Calu3 (cell line): Measurements from ENCODE around the gene ACAD8. TPM values are rescaled to one million over a fixed set of nuclear protein-coding genes. Genes with fewer than 3 reads are reported as not detected.
"Not testable (repeated sequence)": the region's sequence is repeated elsewhere in the genome, so short reads cannot be mapped to it uniquely, and the experiment has no call there.

Experiments
- BruUV-seq: library from RNA; stranded (reverse); fragments of 400-500 nt; replicated peaks from 2 replicates; lab custom pipeline; 2021; lab: Mats Ljungman, UMichigan
- CTCF ChIA-PET: fragments of 300-600 bp; sonication (Branson Sonifier 250); formaldehyde crosslinking; loops from one replicate; lab custom pipeline; 2022; ENCODE audit warnings: antibody characterized with exemption; lab: Charles Lee
- DNase-seq: peaks from one replicate; pipeline ENCODE4 v3.0.0; 2022
- H3K27ac Mint-ChIP-seq: one replicate; pipeline ENCODE4 v1.8.0; 2022; ENCODE audit warnings: mixed read lengths; ENCODE audit not compliant: unreplicated experiment
- H3K27me3 Mint-ChIP-seq: one replicate; pipeline ENCODE4 v1.8.0; 2022; ENCODE audit warnings: mixed read lengths; ENCODE audit not compliant: unreplicated experiment
- H3K36me3 Mint-ChIP-seq: one replicate; pipeline ENCODE4 v1.8.0; 2022; ENCODE audit warnings: mild to moderate bottlenecking, moderate library complexity, mixed read lengths; ENCODE audit not compliant: insufficient read depth, unreplicated experiment
- H3K4me1 Mint-ChIP-seq: one replicate; pipeline ENCODE4 v1.8.0; 2022; ENCODE audit warnings: mild to moderate bottlenecking, low read depth, mixed read lengths; ENCODE audit not compliant: unreplicated experiment
- H3K4me3 Mint-ChIP-seq: one replicate; pipeline ENCODE4 v1.8.0; 2022; ENCODE audit warnings: mild to moderate bottlenecking, low read depth, moderate library complexity, mixed read lengths; ENCODE audit not compliant: unreplicated experiment
- H3K9me3 Mint-ChIP-seq: one replicate; pipeline ENCODE4 v1.8.0; 2022; ENCODE audit warnings: low read depth, mixed read lengths; ENCODE audit not compliant: unreplicated experiment
- CTCF ChIP-seq: fragments of 200-600 bp; IDR thresholded peaks from one replicate; pipeline ENCODE4 v1.8.0; 2022; ENCODE audit warnings: antibody characterized with exemption; ENCODE audit not compliant: unreplicated experiment
- intact Hi-C: fragments of 100-400 bp; cut with micrococcal nuclease; formaldehyde crosslinking; loops from one replicate; pipeline ENCODE4 v1.10.0; 2022; ENCODE audit not compliant: unreplicated experiment
- total RNA-seq: library from RNA; stranded (reverse); gene quantifications from 2 replicates; pipeline ENCODE4 v1.2.3, GENCODE V29; 2022

ACAD8 gene
- total RNA-seq, 1 experiment from 2014 or later, result 21.0 TPM

DNA sequence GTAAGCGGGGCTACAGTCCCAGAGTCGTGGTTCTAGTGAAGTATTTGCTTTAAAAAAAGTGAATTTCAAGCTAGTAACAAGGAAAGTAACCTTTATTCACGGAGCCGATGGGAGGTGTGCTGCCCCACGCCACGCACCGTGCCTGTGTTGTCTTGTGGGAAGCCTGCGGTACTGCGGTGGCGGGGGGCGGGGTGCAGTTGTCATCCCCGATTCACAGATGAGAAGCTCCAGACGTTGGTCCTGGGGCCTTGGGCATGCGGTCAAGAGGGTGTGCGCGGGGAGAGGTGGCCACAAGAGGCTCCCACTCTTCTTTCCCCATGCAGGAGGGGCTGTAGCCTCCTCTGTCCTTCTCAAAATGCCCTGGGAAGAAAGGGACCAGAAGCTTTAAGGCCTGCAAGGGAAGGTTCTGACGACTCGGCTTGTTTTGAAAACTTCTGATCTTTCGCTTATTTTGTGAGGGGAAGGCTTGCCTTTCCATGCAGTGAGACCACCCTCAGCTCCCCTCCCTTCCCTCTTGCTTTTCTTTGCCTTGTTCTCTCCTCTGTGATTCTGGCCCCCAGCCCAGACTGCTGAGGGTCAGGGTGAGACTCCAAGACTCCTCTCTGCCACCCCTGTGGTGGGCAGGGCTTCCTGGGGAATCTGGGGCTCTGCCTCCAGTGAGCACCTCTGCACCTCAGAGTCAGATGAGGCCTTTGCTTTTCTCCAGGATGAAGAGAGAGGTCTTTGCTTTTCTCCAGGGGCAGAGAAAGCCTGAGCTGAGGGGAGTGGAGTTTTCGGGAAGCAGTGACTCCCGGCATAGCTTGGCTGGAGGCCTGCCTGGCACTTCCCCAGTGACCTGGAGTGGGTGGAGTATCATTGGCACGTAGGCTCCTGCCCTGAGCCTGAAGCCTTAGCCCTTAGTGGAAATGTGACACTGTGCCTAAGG, 29.0 kb downstream of the ACAD8 start:
- Mint-ChIP-seq H3K36me3 (no peaks in the 10 kb centered on the region), H3K4me3 (no peak overlapping the region), H3K27me3 (peaks cover 41% of the 10 kb centered on the region), H3K27ac (no peak overlapping the region), H3K9me3 (no peaks in the 10 kb centered on the region), H3K4me1 (no peaks in the 10 kb centered on the region)
- BruUV-seq, result no TSS peak
- no peak for DNase-seq
- intact Hi-C loops, result no loop called here
- CTCF ChIA-PET, result no interaction called here
- no peak for TF ChIP-seq CTCF

DNA sequence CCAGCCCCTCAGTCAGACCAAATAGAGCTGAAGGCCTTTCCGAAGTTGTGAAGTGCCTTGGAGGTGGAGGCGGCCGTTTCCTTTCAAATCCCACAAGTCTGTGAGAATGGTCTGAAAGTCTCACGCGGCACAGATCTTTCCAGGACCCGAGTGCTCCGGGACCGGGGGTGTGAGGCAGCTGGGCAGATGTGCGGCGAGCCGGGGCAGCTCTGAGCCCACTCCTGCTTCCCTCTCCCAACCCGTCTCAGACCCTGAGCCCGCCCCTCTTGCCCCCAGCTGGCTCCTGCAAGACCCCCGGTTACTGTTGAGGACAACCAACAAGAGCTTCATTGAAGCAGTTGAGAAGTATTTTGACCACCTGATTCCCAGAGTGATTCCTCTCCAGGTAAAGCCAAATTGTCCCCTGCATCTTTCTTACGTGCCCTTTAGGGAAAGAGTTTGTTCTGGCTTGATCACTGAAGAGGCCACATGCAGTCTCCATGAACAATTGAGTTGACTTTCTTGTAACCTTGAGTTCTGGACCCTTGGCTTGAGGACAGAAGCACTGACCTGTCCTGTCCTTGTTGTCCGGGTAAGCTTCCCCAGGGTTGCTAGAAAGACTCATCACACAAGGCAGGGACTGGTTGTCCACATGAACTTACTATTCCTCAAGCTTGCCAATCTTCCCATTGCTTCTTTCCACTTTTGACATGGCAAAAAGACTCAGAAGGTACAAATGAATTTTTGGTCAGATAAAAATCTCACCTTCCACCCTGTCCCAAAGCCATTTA, 30.3 kb downstream of the ACAD8 start:
- H3K9me3 Mint-ChIP-seq, result no peaks in the 10 kb centered on the region
- no peaks in the 10 kb centered on the region for H3K36me3 Mint-ChIP-seq
- no peak overlapping the region for H3K4me3 Mint-ChIP-seq
- TF ChIP-seq CTCF, result no peak
- no peaks in the 10 kb centered on the region for H3K4me1 Mint-ChIP-seq
- intact Hi-C loops, result no loop called here
- no peak for DNase-seq
- CTCF ChIA-PET, result no interaction called here
- BruUV-seq, result no TSS peak
- no peak overlapping the region for H3K27ac Mint-ChIP-seq
- H3K27me3 Mint-ChIP-seq, result peaks cover 28% of the 10 kb centered on the region

- H3K27me3 Mint-ChIP-seq, result peaks cover 21% of the 10 kb centered on the region
- H3K36me3 Mint-ChIP-seq, BruUV-seq, H3K9me3 Mint-ChIP-seq, intact Hi-C loops, H3K4me3 Mint-ChIP-seq, H3K27ac Mint-ChIP-seq, DNase-seq, CTCF ChIA-PET, H3K4me1 Mint-ChIP-seq: not testable (repeated sequence)
Observed at GRCh38 chr11:134284349-134284748, 31.0 kb downstream of the ACAD8 start.

GRCh38 chr11:134287561-134287960, 34.2 kb downstream of the ACAD8 start:
- intact Hi-C loops, result no loop called here
- no peak overlapping the region for H3K4me3 Mint-ChIP-seq
- no peak for TF ChIP-seq CTCF
- no peak for DNase-seq
- H3K4me1 Mint-ChIP-seq, result no peaks in the 10 kb centered on the region
- no peak overlapping the region for H3K27ac Mint-ChIP-seq
- BruUV-seq, result no TSS peak
- H3K9me3 Mint-ChIP-seq, result peaks cover 7% of the 10 kb centered on the region
- H3K27me3 Mint-ChIP-seq, result peaks cover 13% of the 10 kb centered on the region
- no peaks in the 10 kb centered on the region for H3K36me3 Mint-ChIP-seq
- CTCF ChIA-PET, result interaction anchor here (1.4 kb wide), 1 partner anchor 10 kb away, joined by 3 read pairs; no protein-coding TSS in a partner anchor
